Liver (tissue), 9 donors: Measurements from ENCODE around the gene ARF5. TPM values are rescaled to one million over a fixed set of nuclear protein-coding genes. Genes with fewer than 3 reads are reported as not detected.

Experiments
- DNase-seq: peaks from one replicate; pipeline ENCODE4 v3.0.0-alpha.2; 2017; ENCODE audit warnings: low spot score
- H3K27ac ChIP-seq, 2 donors: one replicate each; pipeline ENCODE4 v1.7.0; 2013; ENCODE audit warnings: inconsistent platforms in 2 of 2, low read length in 2 of 2, control low read depth in 1 of 2, low read depth in 1 of 2, mild to moderate bottlenecking in 1 of 2
- H3K27me3 ChIP-seq, 4 donors: one replicate each; pipeline versions ENCODE4 v1.6.1 to v1.7.0; 2013; ENCODE audit warnings: low read length in 3 of 4, inconsistent platforms in 1 of 4, mild to moderate bottlenecking in 1 of 4, moderate library complexity in 1 of 4; ENCODE audit not compliant: control insufficient read depth in 4 of 4, insufficient read depth in 4 of 4
- H3K36me3 ChIP-seq, 4 donors: one replicate each; pipeline versions ENCODE4 v1.6.1 to v1.7.0; 2013; ENCODE audit warnings: low read length in 3 of 4, mild to moderate bottlenecking in 3 of 4, low read depth in 1 of 4, moderate library complexity in 1 of 4; ENCODE audit not compliant: control insufficient read depth in 4 of 4, insufficient read depth in 3 of 4
- H3K4me1 ChIP-seq, 4 donors: one replicate each; pipeline versions ENCODE4 v1.6.1 to v1.7.0; 2013; ENCODE audit warnings: low read length in 3 of 4, mild to moderate bottlenecking in 3 of 4, moderate library complexity in 1 of 4; ENCODE audit not compliant: control insufficient read depth in 4 of 4, insufficient read depth in 4 of 4
- H3K4me3 ChIP-seq, 3 donors: one replicate each; pipeline versions ENCODE4 v1.6.1 to v1.7.0; 2013; ENCODE audit warnings: low read length in 3 of 3, control low read depth in 1 of 3, low read depth in 1 of 3, mild to moderate bottlenecking in 1 of 3
- H3K9ac ChIP-seq, 2 donors: one replicate each; pipeline ENCODE4 v1.7.0; 2013; ENCODE audit warnings: low read length in 2 of 2, mild to moderate bottlenecking in 2 of 2, moderate library complexity in 2 of 2, control low read depth in 1 of 2, low read depth in 1 of 2
- H3K9me3 ChIP-seq, 4 donors: one replicate each; pipeline versions ENCODE4 v1.6.1 to v1.7.0; 2013; ENCODE audit warnings: low read length in 3 of 4; ENCODE audit not compliant: control insufficient read depth in 4 of 4
- EGR1 ChIP-seq, 2 donors: IDR thresholded peaks; 2 replicates each; pipeline ENCODE4 v1.6.1; 2016 to 2018; ENCODE audit warnings: antibody characterized with exemption in 2 of 2, low read depth in 2 of 2
- FOXA1 ChIP-seq: IDR thresholded peaks from 2 replicates; pipeline ENCODE4 v1.6.1; 2016; ENCODE audit warnings: antibody characterized with exemption
- FOXA2 ChIP-seq: IDR thresholded peaks from 2 replicates; pipeline ENCODE4 v1.6.1; 2016; ENCODE audit warnings: antibody characterized with exemption
- GABPA ChIP-seq, 2 donors: IDR thresholded peaks in 1 of 2; conservative IDR thresholded peaks in 1 of 2; 2 replicates each; pipeline ENCODE4 v1.6.1; 2016; ENCODE audit warnings: antibody characterized with exemption in 2 of 2, mild to moderate bottlenecking in 1 of 2, moderate library complexity in 1 of 2
- HNF4A ChIP-seq, 2 donors: conservative IDR thresholded peaks; 2 replicates each; pipeline ENCODE4 v1.6.1; 2016; ENCODE audit warnings: antibody characterized with exemption in 2 of 2, mild to moderate bottlenecking in 2 of 2
- HNF4G ChIP-seq: IDR thresholded peaks from 2 replicates; pipeline ENCODE4 v1.6.1; 2016; ENCODE audit warnings: antibody characterized with exemption
- JUND ChIP-seq, 2 donors: IDR thresholded peaks; 2 replicates each; pipeline ENCODE4 v1.6.1; 2016; ENCODE audit warnings: antibody characterized with exemption in 2 of 2
- RAD21 ChIP-seq, 2 donors: IDR thresholded peaks; 2 replicates each; pipeline ENCODE4 v1.6.1; 2016; ENCODE audit warnings: antibody characterized with exemption in 2 of 2, mild to moderate bottlenecking in 2 of 2
- RXRA ChIP-seq, 2 donors: IDR thresholded peaks; 2 replicates each; pipeline ENCODE4 v1.6.1; 2017 to 2018; ENCODE audit warnings: antibody characterized with exemption in 2 of 2, mild to moderate bottlenecking in 1 of 2
- SP1 ChIP-seq: IDR thresholded peaks from 2 replicates; pipeline ENCODE4 v1.6.1; 2018; ENCODE audit warnings: antibody characterized with exemption, mild to moderate bottlenecking
- TAF1 ChIP-seq: conservative IDR thresholded peaks from 2 replicates; pipeline ENCODE4 v1.6.1; 2016; ENCODE audit warnings: antibody characterized with exemption, mild to moderate bottlenecking
- YY1 ChIP-seq: IDR thresholded peaks from 2 replicates; pipeline ENCODE4 v1.6.1; 2016; ENCODE audit warnings: antibody characterized with exemption, mild to moderate bottlenecking
- WGBS: extraction: QIAGEN DNeasy Blood & Tissue Kit; methylation state at CpG from one replicate; pipeline ENCODE4 v1.1.7; 2013; 5-methylcytosine and 5-hydroxymethylcytosine counted together
- polyA plus RNA-seq, 2 donors: library from polyadenylated mRNA; stranded (reverse) in 1 of 2; unstranded in 1 of 2; fragments of 200-250 nt in 1 of 2; fragments of >200 nt in 1 of 2; fragmentation: Nextera tagmentation in 1 of 2; extraction: Ambion mirVana in 1 of 2; gene quantifications; one replicate each; pipeline versions ENCODE4 v1.2.1 to v1.2.3, GENCODE V29; 2013 to 2015
- total RNA-seq, 2 donors: library from RNA; depleted of rRNA; stranded (reverse); fragments of >200 nt; gene quantifications; one replicate each; pipeline ENCODE4 v1.2.3, GENCODE V29; 2014
- TF ChIP-seq, protein P1 (sequence below): IDR thresholded peaks from 2 replicates; pipeline ENCODE4 v1.6.1; 2016; ENCODE audit warnings: antibody characterized with exemption
- TF ChIP-seq, protein P2 (sequence below): fragments of 150-350 bp; IDR thresholded peaks from 2 replicates; pipeline ENCODE4 v1.5.1; 2017; ENCODE audit warnings: improper control_type of control experiment, low read depth, low read length; ENCODE audit not compliant: missing input control
- TF ChIP-seq, protein P3 (sequence below): IDR thresholded peaks from 2 replicates; pipeline ENCODE4 v1.6.1; 2016; ENCODE audit warnings: antibody characterized with exemption
- TF ChIP-seq, protein P4 (sequence below): IDR thresholded peaks from 2 replicates; pipeline ENCODE4 v1.6.1; 2016; ENCODE audit warnings: antibody characterized with exemption, mild to moderate bottlenecking
- TF ChIP-seq, protein P5 (sequence below): IDR thresholded peaks from 2 replicates; pipeline ENCODE4 v1.6.1; 2016; ENCODE audit warnings: antibody characterized with exemption
- donor health status: healthy.
- donor health status: healthy.
- donor health status: healthy.
- donor health status: healthy.
- donor health status: healthy.

Gene ARF5
- total and polyA plus RNA-seq, 4 donors: 47.8 to 90.0 (median 55.4) TPM

DNA sequence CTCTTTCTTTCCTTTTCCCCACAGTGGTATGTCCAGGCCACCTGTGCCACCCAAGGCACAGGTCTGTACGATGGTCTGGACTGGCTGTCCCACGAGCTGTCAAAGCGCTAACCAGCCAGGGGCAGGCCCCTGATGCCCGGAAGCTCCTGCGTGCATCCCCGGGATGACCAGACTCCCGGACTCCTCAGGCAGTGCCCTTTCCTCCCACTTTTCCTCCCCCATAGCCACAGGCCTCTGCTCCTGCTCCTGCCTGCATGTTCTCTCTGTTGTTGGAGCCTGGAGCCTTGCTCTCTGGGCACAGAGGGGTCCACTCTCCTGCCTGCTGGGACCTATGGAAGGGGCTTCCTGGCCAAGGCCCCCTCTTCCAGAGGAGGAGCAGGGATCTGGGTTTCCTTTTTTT, 3.0 kb downstream of the ARF5 start:
- no peaks in the 10 kb centered on the region for H3K27me3 ChIP-seq
- H3K36me3 ChIP-seq: peaks cover 6 to 14% (median 10%) of the 10 kb centered on the region in 4 donors
- no peak overlapping the region for H3K9ac ChIP-seq
- H3K4me3 ChIP-seq: no peak overlapping the region
- no peaks in the 10 kb centered on the region for H3K9me3 ChIP-seq
- peaks cover 6 to 43% (median 27%) of the 10 kb centered on the region in 4 donors for H3K4me1 ChIP-seq
- no peak for DNase-seq
- WGBS: 95% methylated on average over 7 of the region's 7 CpGs
- H3K27ac ChIP-seq: no peak overlapping the region
- no peak for TF ChIP-seq HNF4A (conservative IDR thresholded peaks at IDR 0.05)
- TF ChIP-seq, protein P1, sequence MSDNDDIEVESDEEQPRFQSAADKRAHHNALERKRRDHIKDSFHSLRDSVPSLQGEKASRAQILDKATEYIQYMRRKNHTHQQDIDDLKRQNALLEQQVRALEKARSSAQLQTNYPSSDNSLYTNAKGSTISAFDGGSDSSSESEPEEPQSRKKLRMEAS: no peak
- TF ChIP-seq SP1: no peak
- TF ChIP-seq, protein P2, sequence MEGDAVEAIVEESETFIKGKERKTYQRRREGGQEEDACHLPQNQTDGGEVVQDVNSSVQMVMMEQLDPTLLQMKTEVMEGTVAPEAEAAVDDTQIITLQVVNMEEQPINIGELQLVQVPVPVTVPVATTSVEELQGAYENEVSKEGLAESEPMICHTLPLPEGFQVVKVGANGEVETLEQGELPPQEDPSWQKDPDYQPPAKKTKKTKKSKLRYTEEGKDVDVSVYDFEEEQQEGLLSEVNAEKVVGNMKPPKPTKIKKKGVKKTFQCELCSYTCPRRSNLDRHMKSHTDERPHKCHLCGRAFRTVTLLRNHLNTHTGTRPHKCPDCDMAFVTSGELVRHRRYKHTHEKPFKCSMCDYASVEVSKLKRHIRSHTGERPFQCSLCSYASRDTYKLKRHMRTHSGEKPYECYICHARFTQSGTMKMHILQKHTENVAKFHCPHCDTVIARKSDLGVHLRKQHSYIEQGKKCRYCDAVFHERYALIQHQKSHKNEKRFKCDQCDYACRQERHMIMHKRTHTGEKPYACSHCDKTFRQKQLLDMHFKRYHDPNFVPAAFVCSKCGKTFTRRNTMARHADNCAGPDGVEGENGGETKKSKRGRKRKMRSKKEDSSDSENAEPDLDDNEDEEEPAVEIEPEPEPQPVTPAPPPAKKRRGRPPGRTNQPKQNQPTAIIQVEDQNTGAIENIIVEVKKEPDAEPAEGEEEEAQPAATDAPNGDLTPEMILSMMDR: no peak

DNA sequence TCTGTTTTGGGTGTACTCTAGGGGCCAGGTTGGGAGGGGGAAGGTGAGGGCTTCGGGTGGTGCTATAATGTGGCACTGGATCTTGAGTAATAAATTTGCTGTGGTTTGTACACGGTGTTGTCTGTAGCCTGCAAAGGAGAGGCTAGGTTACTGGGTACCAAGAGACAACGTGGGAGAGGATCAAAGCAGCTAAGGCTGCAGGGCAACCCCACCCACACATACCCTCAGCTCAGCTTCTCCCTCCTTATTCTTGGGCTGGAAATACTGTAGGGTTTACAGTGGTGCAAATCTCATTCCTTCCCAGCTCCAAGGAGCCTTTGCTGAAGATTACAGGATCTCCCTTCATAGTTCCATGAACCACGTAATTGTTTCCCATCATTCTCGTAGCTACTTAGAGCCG, 3.4 kb downstream of the ARF5 start:
- Histone ChIP-seq H3K4me3 (no peak overlapping the region), H3K9ac (no peak overlapping the region), H3K27ac (no peak overlapping the region), H3K9me3 (no peaks in the 10 kb centered on the region), H3K4me1 (peaks cover 6 to 42% (median 27%) of the 10 kb centered on the region in 4 donors), H3K27me3 (no peaks in the 10 kb centered on the region), H3K36me3 (peaks cover 6 to 14% (median 10%) of the 10 kb centered on the region in 4 donors)
- no peak for TF ChIP-seq YY1
- TF ChIP-seq HNF4A (conservative IDR thresholded peaks at IDR 0.05): no peak
- TF ChIP-seq EGR1 (IDR thresholded peaks at IDR 0.05; ENCODE audit: low read depth in 2 of 2): no peak
- TF ChIP-seq, protein P3, sequence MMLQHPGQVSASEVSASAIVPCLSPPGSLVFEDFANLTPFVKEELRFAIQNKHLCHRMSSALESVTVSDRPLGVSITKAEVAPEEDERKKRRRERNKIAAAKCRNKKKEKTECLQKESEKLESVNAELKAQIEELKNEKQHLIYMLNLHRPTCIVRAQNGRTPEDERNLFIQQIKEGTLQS: no peak
- no peak for TF ChIP-seq FOXA2
- no peak for TF ChIP-seq JUND (IDR thresholded peaks at IDR 0.05)
- TF ChIP-seq TAF1: no peak
- no peak for TF ChIP-seq FOXA1
- TF ChIP-seq, protein P2: no peak
- TF ChIP-seq GABPA (IDR thresholded peaks at IDR 0.05 in 1 of 2, conservative IDR thresholded peaks at IDR 0.05 in 1 of 2): no peak
- TF ChIP-seq RAD21 (IDR thresholded peaks at IDR 0.05): no peak
- TF ChIP-seq, protein P4, sequence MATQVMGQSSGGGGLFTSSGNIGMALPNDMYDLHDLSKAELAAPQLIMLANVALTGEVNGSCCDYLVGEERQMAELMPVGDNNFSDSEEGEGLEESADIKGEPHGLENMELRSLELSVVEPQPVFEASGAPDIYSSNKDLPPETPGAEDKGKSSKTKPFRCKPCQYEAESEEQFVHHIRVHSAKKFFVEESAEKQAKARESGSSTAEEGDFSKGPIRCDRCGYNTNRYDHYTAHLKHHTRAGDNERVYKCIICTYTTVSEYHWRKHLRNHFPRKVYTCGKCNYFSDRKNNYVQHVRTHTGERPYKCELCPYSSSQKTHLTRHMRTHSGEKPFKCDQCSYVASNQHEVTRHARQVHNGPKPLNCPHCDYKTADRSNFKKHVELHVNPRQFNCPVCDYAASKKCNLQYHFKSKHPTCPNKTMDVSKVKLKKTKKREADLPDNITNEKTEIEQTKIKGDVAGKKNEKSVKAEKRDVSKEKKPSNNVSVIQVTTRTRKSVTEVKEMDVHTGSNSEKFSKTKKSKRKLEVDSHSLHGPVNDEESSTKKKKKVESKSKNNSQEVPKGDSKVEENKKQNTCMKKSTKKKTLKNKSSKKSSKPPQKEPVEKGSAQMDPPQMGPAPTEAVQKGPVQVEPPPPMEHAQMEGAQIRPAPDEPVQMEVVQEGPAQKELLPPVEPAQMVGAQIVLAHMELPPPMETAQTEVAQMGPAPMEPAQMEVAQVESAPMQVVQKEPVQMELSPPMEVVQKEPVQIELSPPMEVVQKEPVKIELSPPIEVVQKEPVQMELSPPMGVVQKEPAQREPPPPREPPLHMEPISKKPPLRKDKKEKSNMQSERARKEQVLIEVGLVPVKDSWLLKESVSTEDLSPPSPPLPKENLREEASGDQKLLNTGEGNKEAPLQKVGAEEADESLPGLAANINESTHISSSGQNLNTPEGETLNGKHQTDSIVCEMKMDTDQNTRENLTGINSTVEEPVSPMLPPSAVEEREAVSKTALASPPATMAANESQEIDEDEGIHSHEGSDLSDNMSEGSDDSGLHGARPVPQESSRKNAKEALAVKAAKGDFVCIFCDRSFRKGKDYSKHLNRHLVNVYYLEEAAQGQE: no peak
- no peak for TF ChIP-seq SP1
- TF ChIP-seq RXRA (IDR thresholded peaks at IDR 0.05): no peak
- TF ChIP-seq, protein P5, sequence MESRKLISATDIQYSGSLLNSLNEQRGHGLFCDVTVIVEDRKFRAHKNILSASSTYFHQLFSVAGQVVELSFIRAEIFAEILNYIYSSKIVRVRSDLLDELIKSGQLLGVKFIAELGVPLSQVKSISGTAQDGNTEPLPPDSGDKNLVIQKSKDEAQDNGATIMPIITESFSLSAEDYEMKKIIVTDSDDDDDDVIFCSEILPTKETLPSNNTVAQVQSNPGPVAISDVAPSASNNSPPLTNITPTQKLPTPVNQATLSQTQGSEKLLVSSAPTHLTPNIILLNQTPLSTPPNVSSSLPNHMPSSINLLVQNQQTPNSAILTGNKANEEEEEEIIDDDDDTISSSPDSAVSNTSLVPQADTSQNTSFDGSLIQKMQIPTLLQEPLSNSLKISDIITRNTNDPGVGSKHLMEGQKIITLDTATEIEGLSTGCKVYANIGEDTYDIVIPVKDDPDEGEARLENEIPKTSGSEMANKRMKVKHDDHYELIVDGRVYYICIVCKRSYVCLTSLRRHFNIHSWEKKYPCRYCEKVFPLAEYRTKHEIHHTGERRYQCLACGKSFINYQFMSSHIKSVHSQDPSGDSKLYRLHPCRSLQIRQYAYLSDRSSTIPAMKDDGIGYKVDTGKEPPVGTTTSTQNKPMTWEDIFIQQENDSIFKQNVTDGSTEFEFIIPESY: no peak
- TF ChIP-seq HNF4G: no peak
- DNase-seq: no peak
- 93% methylated on average over 6 of the region's 6 CpGs for WGBS
